H9 (cell line): Measurements from ENCODE around the gene ZNF12. TPM values are rescaled to one million over a fixed set of nuclear protein-coding genes. Genes with fewer than 3 reads are reported as not detected.

Source experiments
- DNase-seq: peaks from one replicate; pipeline ENCODE4 v3.0.0-alpha.2; 2017
- H2AFZ ChIP-seq: one replicate; pipeline ENCODE4 v1.6.1; 2013; ENCODE audit warnings: mild to moderate bottlenecking, low read length, control low read depth, moderate library complexity
- H2AK5ac ChIP-seq: 2 replicates; pipeline ENCODE4 v1.6.1; 2013; ENCODE audit warnings: low read length, control low read depth, mixed read lengths; ENCODE audit not compliant: insufficient read length
- H2BK120ac ChIP-seq: one replicate; pipeline ENCODE4 v1.6.1; 2013; ENCODE audit warnings: low read depth, mild to moderate bottlenecking, low read length, control low read depth, inconsistent platforms; ENCODE audit not compliant: poor library complexity, severe bottlenecking
- H2BK12ac ChIP-seq: 2 replicates; pipeline ENCODE4 v1.6.1; 2013; ENCODE audit warnings: low read length, control low read depth, mixed read lengths, low read depth; ENCODE audit not compliant: insufficient read length
- H2BK15ac ChIP-seq: 2 replicates; pipeline ENCODE4 v1.6.1; 2013; ENCODE audit warnings: low read depth, low read length, control low read depth
- H2BK20ac ChIP-seq: one replicate; pipeline ENCODE4 v1.6.1; 2013; ENCODE audit warnings: low read depth, mild to moderate bottlenecking, low read length, control low read depth, inconsistent platforms; ENCODE audit not compliant: poor library complexity, severe bottlenecking
- H2BK5ac ChIP-seq: 2 replicates; pipeline ENCODE4 v1.6.1; 2013; ENCODE audit warnings: low read length, control low read depth, mixed read lengths; ENCODE audit not compliant: insufficient read length
- H3K14ac ChIP-seq: 2 replicates; pipeline ENCODE4 v1.6.1; 2013; ENCODE audit warnings: low read length, control low read depth; ENCODE audit not compliant: insufficient read depth
- H3K18ac ChIP-seq: 2 replicates; pipeline ENCODE4 v1.6.1; 2013; ENCODE audit warnings: low read depth, mild to moderate bottlenecking, mixed read lengths, low read length, control low read depth; ENCODE audit not compliant: insufficient read length
- H3K23ac ChIP-seq: 2 replicates; pipeline ENCODE4 v1.6.1; 2013; ENCODE audit warnings: low read length, control low read depth, mixed read lengths, low read depth; ENCODE audit not compliant: insufficient read length
- H3K23me2 ChIP-seq: 2 replicates; pipeline ENCODE4 v1.6.1; 2013; ENCODE audit warnings: low read depth, mild to moderate bottlenecking, mixed read lengths, low read length, control low read depth; ENCODE audit not compliant: insufficient read length, poor library complexity, severe bottlenecking
- H3K27ac ChIP-seq: 2 replicates; pipeline ENCODE4 v1.5.1; 2013; ENCODE audit warnings: low read length, control low read depth, mixed read lengths, low read depth; ENCODE audit not compliant: insufficient read length
- H3K27me3 ChIP-seq: 2 replicates; pipeline ENCODE4 v1.6.1; 2013; ENCODE audit warnings: low read length, control low read depth, inconsistent platforms; ENCODE audit not compliant: insufficient read depth
- H3K4ac ChIP-seq: 2 replicates; pipeline ENCODE4 v1.6.1; 2013; ENCODE audit warnings: low read depth, mild to moderate bottlenecking, control low read depth, inconsistent platforms, low read length, moderate library complexity
- H3K4me1 ChIP-seq: 2 replicates; pipeline ENCODE4 v1.6.1; 2013; ENCODE audit warnings: low read length, control low read depth, inconsistent platforms; ENCODE audit not compliant: insufficient read depth
- H3K4me2 ChIP-seq: 2 replicates; pipeline ENCODE4 v1.6.1; 2013; ENCODE audit warnings: low read length, control low read depth, mixed read lengths; ENCODE audit not compliant: insufficient read length, insufficient read depth
- H3K56ac ChIP-seq: 2 replicates; pipeline ENCODE4 v1.6.1; 2013; ENCODE audit warnings: low read depth, mild to moderate bottlenecking, mixed read lengths, low read length, control low read depth; ENCODE audit not compliant: insufficient read length
- H3K79me1 ChIP-seq: 2 replicates; pipeline ENCODE4 v1.6.1; 2013; ENCODE audit warnings: low read depth, mild to moderate bottlenecking, moderate library complexity, low read length, control low read depth, inconsistent platforms; ENCODE audit not compliant: insufficient read depth, poor library complexity, severe bottlenecking
- H3K79me2 ChIP-seq: 2 replicates; pipeline ENCODE4 v1.6.1; 2013; ENCODE audit warnings: low read length, control low read depth, inconsistent platforms; ENCODE audit not compliant: insufficient read depth
- H3K9ac ChIP-seq: 2 replicates; pipeline ENCODE4 v1.6.1; 2013; ENCODE audit warnings: low read length, control low read depth, mixed read lengths; ENCODE audit not compliant: insufficient read length; ENCODE audit errors: extremely low read depth
- H3K9me3 ChIP-seq: one replicate; pipeline ENCODE4 v1.6.1; 2013; ENCODE audit warnings: low read depth, low read length, inconsistent platforms; ENCODE audit not compliant: control insufficient read depth
- H3T11ph ChIP-seq: one replicate; pipeline ENCODE4 v1.6.1; 2013; ENCODE audit warnings: mild to moderate bottlenecking, low read length, control low read depth, inconsistent platforms
- H4K20me1 ChIP-seq: one replicate; pipeline ENCODE4 v1.6.1; 2013; ENCODE audit not compliant: control insufficient read depth, insufficient read length, insufficient read depth
- H4K5ac ChIP-seq: 2 replicates; pipeline ENCODE4 v1.6.1; 2013; ENCODE audit warnings: low read depth, mild to moderate bottlenecking, mixed read lengths, low read length, control low read depth; ENCODE audit not compliant: insufficient read length
- H4K8ac ChIP-seq: replicated peaks from 2 replicates; pipeline ENCODE4 v1.6.1; 2013; ENCODE audit warnings: low read length, control low read depth, mixed read lengths, low read depth; ENCODE audit not compliant: insufficient read length
- H4K91ac ChIP-seq: 2 replicates; pipeline ENCODE4 v1.6.1; 2013; ENCODE audit warnings: low read depth, mild to moderate bottlenecking, moderate library complexity, mixed read lengths, low read length, control low read depth; ENCODE audit not compliant: insufficient read length
- H3K27ac Mint-ChIP-seq, 3 experiments: 2 replicates in 2 of 3; 3 replicates in 1 of 3; pipeline ENCODE4 v1.8.0; 2020 to 2021; ENCODE audit warnings: mixed read lengths in 3 of 3, mild to moderate bottlenecking in 1 of 3, moderate library complexity in 1 of 3
- H3K27me3 Mint-ChIP-seq: 2 replicates; pipeline ENCODE4 v1.8.0; 2021; ENCODE audit warnings: low read depth, mild to moderate bottlenecking, moderate library complexity, mixed read lengths
- H3K36me3 Mint-ChIP-seq, 3 experiments: 2 replicates in 2 of 3; 3 replicates in 1 of 3; pipeline ENCODE4 v1.8.0; 2020 to 2021; ENCODE audit warnings: low read depth in 3 of 3, mixed read lengths in 3 of 3; ENCODE audit not compliant: insufficient read depth in 1 of 3
- H3K4me1 Mint-ChIP-seq, 2 experiments: 2 replicates each; pipeline ENCODE4 v1.8.0; 2020; ENCODE audit warnings: mixed read lengths in 2 of 2
- H3K4me3 Mint-ChIP-seq, 2 experiments: 2 replicates in 1 of 2; 3 replicates in 1 of 2; pipeline ENCODE4 v1.8.0; 2020 to 2021; ENCODE audit warnings: mild to moderate bottlenecking in 2 of 2, mixed read lengths in 2 of 2, moderate library complexity in 1 of 2
- H3K9me3 Mint-ChIP-seq, 2 experiments: 2 replicates in 1 of 2; 3 replicates in 1 of 2; pipeline ENCODE4 v1.8.0; 2020; ENCODE audit warnings: mild to moderate bottlenecking in 2 of 2, mixed read lengths in 2 of 2, moderate library complexity in 1 of 2
- CTCF ChIP-seq: fragments of 200-600 bp; sonication (generic); conservative IDR thresholded peaks from 3 replicates; pipeline ENCODE4 v1.8.0; 2021; ENCODE audit warnings: antibody characterized with exemption, mild to moderate bottlenecking
- WGBS: extraction: QIAGEN DNeasy Blood & Tissue Kit; methylation state at CpG from one replicate; pipeline ENCODE4 v1.1.7; 2013; ENCODE audit warnings: missing lambda C conversion rate, low lambda C conversion rate, mixed read lengths; ENCODE audit not compliant: insufficient read length; ENCODE audit errors: extremely low coverage; 5-methylcytosine and 5-hydroxymethylcytosine counted together
- total RNA-seq: library from RNA; stranded (reverse); gene quantifications from 2 replicates; pipeline ENCODE4 v1.2.1, GENCODE V29; 2021

Gene ZNF12
- total RNA-seq, 1 experiment from 2014 or later = 19.1 TPM

- Histone ChIP-seq H3K14ac (no peak overlapping the region), H4K8ac (no peak overlapping the region), H3K79me2 (peaks cover 18% of the 10 kb centered on the region; the same call in 1 of the 2 replicates), H3K4me2 (no peak overlapping the region), H3K27me3 (no peaks in the 10 kb centered on the region), H2BK12ac (no peak overlapping the region), H3K27ac (no peak overlapping the region), H4K20me1 (no peaks in the 10 kb centered on the region), H2AFZ (no peak overlapping the region), H4K5ac (no peak overlapping the region), H3K9me3 (no peaks in the 10 kb centered on the region), H2BK20ac (no peak overlapping the region), H3K23ac (no peak overlapping the region), H3T11ph (no peak overlapping the region), H2AK5ac (no peak overlapping the region), H2BK120ac (no peak overlapping the region), H3K9ac (no peak overlapping the region), H4K91ac (no peak overlapping the region), H3K56ac (no peak overlapping the region), H2BK15ac (no peak overlapping the region), H3K4me1 (peaks cover 2% of the 10 kb centered on the region; the same call in 1 of the 2 replicates), H3K4ac (no peak overlapping the region), H3K23me2 (peaks cover 8% of the 10 kb centered on the region), H2BK5ac (no peak overlapping the region), H3K18ac (no peak overlapping the region), H3K79me1 (peaks cover 5% of the 10 kb centered on the region)
- H3K27me3 Mint-ChIP-seq = peaks cover 39% of the 10 kb centered on the region
- peaks cover 15 to 19% of the 10 kb centered on the region in 2 experiments for H3K4me1 Mint-ChIP-seq
- no CpG with 5 or more reads among the region's 3 CpGs for WGBS
- H3K36me3 Mint-ChIP-seq = peaks cover 18 to 21% (median 19%) of the 10 kb centered on the region in 3 experiments
- no peak overlapping the region for H3K27ac Mint-ChIP-seq
- no peak for DNase-seq
- H3K4me3 Mint-ChIP-seq = no peak overlapping the region
- no peak for TF ChIP-seq CTCF
- H3K9me3 Mint-ChIP-seq = peaks cover 12 to 46% of the 10 kb centered on the region in 2 experiments
Observed at GRCh38 chr7:6708304-6708703, 1.6 kb upstream of the ZNF12 start.
